Measurements from ENCODE around the gene ANKRD9. TPM values are rescaled to one million over a fixed set of nuclear protein-coding genes. Genes with fewer than 3 reads are reported as not detected.

The ANKRD9 gene
- total and polyA plus RNA-seq, 10 of the 15 experiments (the other 5 are each of a cell fraction or from before 2014, with no cell fraction given) = 0.03 to 3.6 (median 0.49) TPM

- TF ChIP-seq MXI1 (IDR thresholded peaks at IDR 0.05; ENCODE audit: low read depth, low read length) (no peak), ZNF24 (IDR thresholded peaks at IDR 0.05) (no peak), PAX8 (IDR thresholded peaks at IDR 0.05) (no peak), MEF2A (IDR thresholded peaks at IDR 0.05; ENCODE audit: insufficient read depth, low read depth, low read length) (no peak), RCOR1 (conservative IDR thresholded peaks at IDR 0.05; ENCODE audit: low read depth, low read length) (no peak), TARDBP (IDR thresholded peaks at IDR 0.05; ENCODE audit: borderline replicate concordance) (no peak)
These were observed 9.4 kb downstream of the ANKRD9 start (continued) for GRCh38 chr14:102500158-102500662.

DNA sequence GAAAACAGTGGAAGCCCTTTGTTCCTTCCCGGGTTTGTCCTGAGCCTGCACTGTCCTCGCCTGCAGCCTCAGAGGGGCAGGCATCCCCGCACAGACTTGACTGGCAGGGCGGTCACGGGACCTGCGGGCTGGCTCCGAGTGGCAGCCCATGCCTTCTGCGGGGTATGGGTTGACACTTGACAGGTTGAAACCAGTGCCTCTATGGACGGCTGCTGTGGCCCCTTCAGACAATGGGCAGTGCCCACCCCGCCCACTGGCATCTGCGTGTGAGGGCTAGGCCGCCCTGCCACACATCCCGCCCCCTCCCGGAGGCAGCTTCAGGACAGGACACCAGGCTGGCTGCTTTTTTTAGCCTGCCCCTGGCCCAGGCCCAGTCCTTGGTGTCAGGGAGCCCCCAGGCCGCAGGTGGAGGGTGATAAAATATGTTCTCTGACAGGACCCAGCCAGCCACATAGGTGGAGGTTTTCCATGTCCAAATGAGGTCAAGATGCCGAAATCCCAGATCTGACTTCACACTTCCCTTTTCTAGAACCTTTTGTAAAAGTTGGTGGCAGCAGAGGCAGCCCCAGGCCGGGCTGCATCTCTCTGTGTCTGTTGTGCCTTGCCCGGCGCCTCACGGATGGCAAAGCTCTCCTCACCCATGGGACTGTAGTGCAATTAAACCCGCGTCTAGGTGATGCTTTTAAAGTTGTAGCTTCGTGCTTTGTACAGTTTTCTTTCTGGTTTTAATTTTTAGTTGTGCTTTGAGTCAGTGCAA is 10.0 kb downstream of the ANKRD9 start:
- DNase-seq (ENCODE audit: low read depth, low spot score) (no peak), ATAC-seq (peak; percentile 11; the same call in 2 of the 3 replicates), FAIRE-seq (no peak)
- ChIA-PET CTCF (interaction anchor here (0.9 to 1.0 kb wide), 2 partner anchors 18 to 61 kb away, joined by 3 read pairs; no protein-coding TSS in a partner anchor), SMC1A (ENCODE audit: uncharacterized antibody, unreplicated experiment) (interaction anchor here (0.6 to 1.2 kb wide), 2 partner anchors 23 to 61 kb away, joined by 3 to 4 read pairs; no protein-coding TSS in a partner anchor), POLR2A (no interaction called here), RAD21 (ENCODE audit: unreplicated experiment) (no interaction called here)
- Histone ChIP-seq H3K27me3 (replicated peaks in 1 of 2; ENCODE audit: control insufficient read depth in 2 of 2, insufficient read depth in 2 of 2, low read length in 1 of 2) (no peaks in the 10 kb centered on the region), H3K9me3 (replicated peaks; ENCODE audit: control insufficient read depth, insufficient read depth, low read length) (no peaks in the 10 kb centered on the region), H3K79me2 (ENCODE audit: control insufficient read depth, insufficient read depth, low read length) (no peaks in the 10 kb centered on the region), H3K4me2 (ENCODE audit: control insufficient read depth, insufficient read depth) (no peak overlapping the region), H3K9ac (ENCODE audit: control insufficient read depth, insufficient read depth, low read length) (no peak overlapping the region), H3K27ac (ENCODE audit: control insufficient read depth, insufficient read depth) (no peak overlapping the region), H3K4me1 (ENCODE audit: control insufficient read depth, insufficient read depth, low read length) (no peaks in the 10 kb centered on the region), H2AFZ (ENCODE audit: control insufficient read depth, low read depth, low read length) (no peak overlapping the region), H3K4me3 (no peak overlapping the region), H4K20me1 (ENCODE audit: control insufficient read depth, insufficient read depth) (no peaks in the 10 kb centered on the region), H3K36me3 (ENCODE audit: control insufficient read depth in 2 of 2, insufficient read depth in 2 of 2, low read length in 1 of 2) (no peaks in the 10 kb centered on the region)
- BruUV-seq (replicated peaks) = no TSS peak
- in situ Hi-C loops (cut with MboI) (no loop called here), intact Hi-C loops (cut with micrococcal nuclease; ENCODE audit: unreplicated experiment) (no loop called here)
- 85% methylated on average over 22 of the region's 23 CpGs for WGBS (ENCODE audit: insufficient coverage, insufficient replicate concordance, low lambda C conversion rate, missing lambda C conversion rate)
- TF ChIP-seq LARP7 (IDR thresholded peaks at IDR 0.05) = no peak
- no peak for TF ChIP-seq ZNF592 (IDR thresholded peaks at IDR 0.05)
- TF ChIP-seq NKRF (conservative IDR thresholded peaks at IDR 0.05) = no peak
- no peak for TF ChIP-seq SREBF2 (IDR thresholded peaks at IDR 0.05; ENCODE audit: low read length)
- no peak for TF ChIP-seq SIN3A (IDR thresholded peaks at IDR 0.05; ENCODE audit: low read depth, low read length)
- TF ChIP-seq HDGF (IDR thresholded peaks at IDR 0.05) = no peak
- TF ChIP-seq BACH1 (IDR thresholded peaks at IDR 0.05; ENCODE audit: borderline replicate concordance) = no peak
- TF ChIP-seq, protein P1, sequence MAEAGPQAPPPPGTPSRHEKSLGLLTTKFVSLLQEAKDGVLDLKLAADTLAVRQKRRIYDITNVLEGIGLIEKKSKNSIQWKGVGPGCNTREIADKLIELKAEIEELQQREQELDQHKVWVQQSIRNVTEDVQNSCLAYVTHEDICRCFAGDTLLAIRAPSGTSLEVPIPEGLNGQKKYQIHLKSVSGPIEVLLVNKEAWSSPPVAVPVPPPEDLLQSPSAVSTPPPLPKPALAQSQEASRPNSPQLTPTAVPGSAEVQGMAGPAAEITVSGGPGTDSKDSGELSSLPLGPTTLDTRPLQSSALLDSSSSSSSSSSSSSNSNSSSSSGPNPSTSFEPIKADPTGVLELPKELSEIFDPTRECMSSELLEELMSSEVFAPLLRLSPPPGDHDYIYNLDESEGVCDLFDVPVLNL (IDR thresholded peaks at IDR 0.05; ENCODE audit: low read depth, low read length) = no peak
- no peak for TF ChIP-seq PML (IDR thresholded peaks at IDR 0.05; ENCODE audit: low read length)
- TF ChIP-seq MEF2A (IDR thresholded peaks at IDR 0.05; ENCODE audit: insufficient read depth, low read depth, low read length) = no peak

Measured in GM12878 (cell line).